ENCODE data around the gene C12orf42. TPM values are rescaled to one million over a fixed set of nuclear protein-coding genes. Genes with fewer than 3 reads are reported as not detected.

Gene C12orf42
- total RNA-seq, 1 donor from 2014 or later, result 0.29 TPM

- DNase-seq (ENCODE audit: low spot score, unreplicated experiment), result no peak
- Mint-ChIP-seq H3K4me3 (ENCODE audit: low read depth) (no peak overlapping the region), H3K27ac (no peak overlapping the region), H3K27me3 (peaks cover 35% of the 10 kb centered on the region), H3K36me3 (ENCODE audit: insufficient read depth) (no peaks in the 10 kb centered on the region), H3K4me1 (ENCODE audit: low read depth) (no peaks in the 10 kb centered on the region), H3K9me3 (ENCODE audit: low read depth) (no peaks in the 10 kb centered on the region)
- TF ChIP-seq CTCF (IDR thresholded peaks at IDR 0.05; ENCODE audit: unreplicated experiment), result no peak
Observed at GRCh38 chr12:103456006-103456405, 39.8 kb downstream of the C12orf42 start.

- H3K27ac Mint-ChIP-seq, result no peak overlapping the region
- DNase-seq (ENCODE audit: low spot score, unreplicated experiment), result no peak
Observed at GRCh38 chr12:103455020-103455763, 40.6 kb downstream of the C12orf42 start.

GRCh38 chr12:103444983-103445382 is 50.8 kb downstream of the C12orf42 start:
- Mint-ChIP-seq H3K27me3 (peaks cover 9% of the 10 kb centered on the region), H3K27ac (no peak overlapping the region)

More at GRCh38 chr12:103455020-103455763, 40.6 kb downstream of the C12orf42 start:
- H3K27me3 Mint-ChIP-seq, result peaks cover 34% of the 10 kb centered on the region
- H3K36me3 Mint-ChIP-seq (ENCODE audit: insufficient read depth), result no peaks in the 10 kb centered on the region
- no peak for TF ChIP-seq CTCF (IDR thresholded peaks at IDR 0.05; ENCODE audit: unreplicated experiment)
- no peak overlapping the region for H3K4me3 Mint-ChIP-seq (ENCODE audit: low read depth)
- no peaks in the 10 kb centered on the region for H3K9me3 Mint-ChIP-seq (ENCODE audit: low read depth)
- H3K4me1 Mint-ChIP-seq (ENCODE audit: low read depth), result no peaks in the 10 kb centered on the region

GRCh38 chr12:103442822-103443221 is 52.9 kb downstream of the C12orf42 start:
- no peaks in the 10 kb centered on the region for H3K36me3 Mint-ChIP-seq (ENCODE audit: insufficient read depth)

More at GRCh38 chr12:103444983-103445382, 50.8 kb downstream of the C12orf42 start:
- no peak overlapping the region for H3K4me3 Mint-ChIP-seq (ENCODE audit: low read depth)
- no peak for TF ChIP-seq CTCF (IDR thresholded peaks at IDR 0.05; ENCODE audit: unreplicated experiment)
- H3K4me1 Mint-ChIP-seq (ENCODE audit: low read depth), result no peaks in the 10 kb centered on the region
- DNase-seq (ENCODE audit: low spot score, unreplicated experiment), result no peak
- H3K36me3 Mint-ChIP-seq (ENCODE audit: insufficient read depth), result no peaks in the 10 kb centered on the region
- H3K9me3 Mint-ChIP-seq (ENCODE audit: low read depth), result peaks cover 19% of the 10 kb centered on the region

GRCh38 chr12:103442182-103442555 is 53.6 kb downstream of the C12orf42 start:
- no peak for DNase-seq (ENCODE audit: low spot score, unreplicated experiment)
- H3K9me3 Mint-ChIP-seq (ENCODE audit: low read depth), result peaks cover 2% of the 10 kb centered on the region
- H3K27me3 Mint-ChIP-seq, result peaks cover 4% of the 10 kb centered on the region
- TF ChIP-seq CTCF (IDR thresholded peaks at IDR 0.05; ENCODE audit: unreplicated experiment), result no peak
- no peak overlapping the region for H3K27ac Mint-ChIP-seq
- H3K36me3 Mint-ChIP-seq (ENCODE audit: insufficient read depth), result no peaks in the 10 kb centered on the region
- no peak overlapping the region for H3K4me3 Mint-ChIP-seq (ENCODE audit: low read depth)
- no peaks in the 10 kb centered on the region for H3K4me1 Mint-ChIP-seq (ENCODE audit: low read depth)

More at GRCh38 chr12:103442822-103443221, 52.9 kb downstream of the C12orf42 start:
- Mint-ChIP-seq H3K9me3 (ENCODE audit: low read depth) (peaks cover 7% of the 10 kb centered on the region), H3K4me1 (ENCODE audit: low read depth) (no peaks in the 10 kb centered on the region), H3K27me3 (peaks cover 4% of the 10 kb centered on the region), H3K27ac (no peak overlapping the region), H3K4me3 (ENCODE audit: low read depth) (no peak overlapping the region)
- no peak for TF ChIP-seq CTCF (IDR thresholded peaks at IDR 0.05; ENCODE audit: unreplicated experiment)
- no peak for DNase-seq (ENCODE audit: low spot score, unreplicated experiment)
